ENCODE measurements around the gene FAM181A.

DNA sequence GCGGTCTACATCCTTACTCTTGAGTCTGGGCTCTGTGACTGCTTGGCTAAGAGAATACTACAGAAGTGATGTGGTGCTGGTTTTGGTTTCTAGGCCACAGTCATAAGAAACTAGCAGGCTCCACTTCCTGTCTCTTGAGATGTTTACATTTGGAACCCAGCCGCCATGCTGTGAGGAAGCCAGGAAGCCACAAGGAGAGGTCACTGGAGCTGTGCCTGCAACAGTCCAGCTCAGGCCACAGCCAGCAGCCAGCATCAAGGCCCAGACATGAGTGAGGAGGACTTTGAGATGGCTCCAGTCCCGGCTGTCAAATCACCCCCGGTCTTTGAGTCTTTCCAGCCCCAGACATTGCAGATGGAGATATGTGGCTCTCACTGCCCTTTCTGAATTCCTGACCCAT lies 12.9 kb upstream of the FAM181A start:
- no peak for TF ChIP-seq CTCF (IDR thresholded peaks at IDR 0.05; ENCODE audit: borderline replicate concordance, extremely low read depth, low read length, poor library complexity, severe bottlenecking)
- no peak for TF ChIP-seq EZH2 (IDR thresholded peaks at IDR 0.05; ENCODE audit: borderline replicate concordance, low read depth, low read length, severe bottlenecking)

Measured in DND-41 (cell line).